Measurements from ENCODE around the gene NUDCD3.

The NUDCD3 gene

DNA sequence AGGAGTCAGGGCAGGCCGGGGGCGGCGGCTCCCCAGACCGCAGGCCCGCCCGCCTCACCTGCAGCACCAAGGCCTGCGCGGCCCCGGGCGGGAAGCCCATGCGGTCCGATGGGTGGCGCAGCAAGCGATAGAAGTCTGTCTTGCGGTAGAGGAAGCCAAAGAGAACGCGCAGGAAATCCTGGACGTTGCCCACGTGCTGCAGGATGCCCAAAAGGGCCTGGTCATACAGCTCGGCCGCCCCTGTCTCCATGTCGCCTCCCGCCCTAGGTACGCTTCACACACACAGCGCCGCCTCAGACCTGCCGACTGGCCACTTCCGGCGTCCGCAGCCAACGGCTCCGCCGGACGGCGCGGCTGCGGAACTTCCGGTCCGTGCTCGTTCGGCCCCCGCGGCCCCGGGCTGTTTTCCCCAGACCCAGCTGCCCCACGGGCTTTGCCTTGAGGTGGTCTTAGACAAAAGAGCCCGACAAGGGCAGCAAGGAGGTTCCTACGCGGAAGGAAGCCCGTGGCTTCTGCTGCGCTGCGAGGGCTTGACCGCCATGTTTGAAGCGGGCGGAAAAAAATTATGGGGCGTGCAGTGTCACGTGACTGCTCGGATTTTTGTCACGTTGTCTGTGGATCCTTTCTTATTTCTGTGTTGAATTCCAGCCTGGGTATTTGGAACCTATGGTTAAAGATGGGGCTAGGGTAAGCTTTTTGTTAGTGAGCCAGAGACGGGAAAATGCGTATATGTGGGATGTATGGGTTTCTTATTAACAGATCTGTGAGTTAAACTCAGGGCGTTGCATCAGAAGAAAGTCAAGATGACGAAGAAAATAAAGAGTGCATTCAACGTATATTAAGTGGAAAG is at the start of gene NUDCD3:
NUDCD3 (minus strand) TSS at position 308 of the 850 bp plus-strand sequence; CDS start at position 250, 58 bp downstream.
- peak; percentile 93 for DNase-seq

- DNase-seq = no peak
Measured at GRCh38 chr7:44539669-44540506, 49.4 kb upstream of the NUDCD3 start.

DNA sequence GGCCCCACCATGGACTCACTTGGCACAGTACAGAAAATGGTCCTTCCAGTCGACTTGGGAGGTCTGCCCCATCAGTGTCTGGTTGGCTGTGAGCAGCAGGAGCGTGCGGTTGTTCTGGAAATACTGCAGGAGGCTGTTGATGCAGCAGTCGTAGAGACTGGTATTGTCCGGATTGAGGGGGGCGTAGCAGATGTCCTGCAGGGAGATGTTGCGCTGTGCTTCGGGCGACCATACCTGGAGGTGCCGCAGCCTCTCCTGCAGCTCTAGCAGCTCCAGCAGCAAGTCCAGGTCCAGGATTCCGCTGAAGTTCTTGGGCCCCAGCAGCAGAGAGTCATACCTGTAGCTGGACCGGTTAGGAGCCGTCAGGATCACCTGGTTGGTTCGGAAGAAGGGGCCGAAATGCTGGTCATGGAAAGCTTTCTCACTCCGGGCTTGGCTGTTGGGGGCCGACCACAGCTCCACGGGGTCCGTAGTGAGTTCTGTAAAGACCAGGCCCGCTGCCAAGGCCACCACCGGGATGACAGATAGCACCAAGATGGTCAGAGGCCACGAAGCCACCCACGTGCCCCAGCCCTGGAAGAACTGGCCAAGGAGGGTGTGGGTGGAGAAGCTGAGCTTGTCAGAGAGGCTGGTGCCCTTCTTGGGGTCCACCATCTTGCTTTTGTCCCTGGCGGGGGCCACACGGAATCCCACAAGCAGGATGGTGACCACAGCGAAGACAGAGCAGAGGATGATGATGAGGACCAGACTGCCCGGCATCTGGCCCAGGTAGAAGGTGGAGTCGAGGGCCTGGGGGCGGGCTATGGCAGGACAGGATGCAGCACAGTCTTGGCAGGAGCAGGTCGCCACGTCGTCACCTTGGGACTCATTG is 48.6 kb upstream of the NUDCD3 start:
- no peak for DNase-seq

GRCh38 chr7:44538093-44538797 is 47.8 kb upstream of the NUDCD3 start:
- DNase-seq = no peak

GRCh38 chr7:44537442-44537841 is 47.0 kb upstream of the NUDCD3 start:
- no peak for DNase-seq

- no peak for DNase-seq
Measured at GRCh38 chr7:44536090-44536489, 45.6 kb upstream of the NUDCD3 start.

GRCh38 chr7:44535348-44536064 is 45.0 kb upstream of the NUDCD3 start:
- no peak for DNase-seq

DNA sequence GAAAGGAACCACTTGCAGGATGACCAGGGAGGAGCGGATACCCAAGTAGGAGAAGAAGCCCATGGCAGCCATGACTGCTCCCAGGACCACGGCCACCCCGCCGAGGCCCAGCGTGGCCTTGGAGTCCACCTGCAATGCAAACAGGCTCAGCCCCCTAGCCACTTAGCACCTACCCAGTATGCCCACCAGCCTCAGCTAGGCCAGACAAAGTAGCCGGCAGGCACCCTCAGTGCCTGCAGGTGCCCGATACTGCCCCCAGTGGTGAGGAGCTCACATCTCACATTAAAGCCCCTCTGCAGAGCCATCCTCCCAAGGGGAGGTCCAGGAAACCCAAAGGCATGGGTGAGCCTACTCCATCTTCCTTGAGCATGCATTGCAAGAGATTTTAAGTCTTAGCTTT is 44.0 kb upstream of the NUDCD3 start:
- peak; percentile 85 for DNase-seq

GRCh38 chr7:44534087-44534486 is 43.6 kb upstream of the NUDCD3 start:
- DNase-seq = no peak

GRCh38 chr7:44533301-44534055 is 43.0 kb upstream of the NUDCD3 start:
- no peak for DNase-seq

DNA sequence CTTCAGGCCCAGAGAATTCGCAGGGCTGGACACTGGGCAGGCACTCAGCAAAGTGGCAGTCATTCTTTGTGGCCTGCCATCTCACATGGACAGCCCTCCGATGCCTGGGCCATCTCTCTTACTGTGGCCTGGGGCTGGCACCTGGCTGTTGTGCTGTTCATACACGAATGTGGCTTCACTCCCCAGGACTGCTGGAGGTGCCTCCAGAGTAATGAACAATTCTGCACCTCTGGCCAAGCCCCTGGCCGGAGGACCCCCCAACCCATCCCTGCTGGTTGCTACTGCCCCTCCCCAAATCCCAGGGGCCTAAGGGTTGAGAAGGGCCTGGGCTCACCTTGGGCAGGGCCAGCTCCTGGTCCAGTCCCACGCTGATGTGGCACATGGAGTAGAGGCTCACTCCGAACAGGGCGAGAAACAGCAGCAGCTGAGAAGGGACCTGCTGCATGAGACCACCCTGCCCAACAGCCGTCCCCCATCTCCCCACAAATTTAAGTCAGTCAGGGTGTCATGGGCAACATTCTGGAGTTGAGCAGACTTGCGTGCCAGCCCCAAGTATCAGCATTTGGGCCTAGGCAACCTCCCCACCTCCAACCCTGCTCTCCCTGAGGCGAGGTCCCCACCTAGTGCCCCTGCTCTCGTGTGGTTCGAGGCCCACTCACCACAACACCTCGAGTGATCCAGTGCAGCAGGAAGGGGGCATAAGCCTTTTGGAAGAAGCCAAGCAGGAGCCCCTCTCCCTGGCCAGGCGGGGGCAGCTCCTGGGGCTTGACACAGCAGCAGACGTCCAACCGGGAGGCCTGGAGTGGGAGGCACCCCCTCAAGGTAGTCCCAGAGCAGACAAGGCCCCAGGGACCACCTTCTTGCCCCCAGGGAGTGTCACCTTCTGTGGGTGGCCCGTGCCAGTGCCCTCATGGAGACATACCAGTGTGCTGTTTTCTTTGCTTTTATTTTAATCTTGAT is 41.2 kb upstream of the NUDCD3 start:
- DNase-seq = no peak

DNA sequence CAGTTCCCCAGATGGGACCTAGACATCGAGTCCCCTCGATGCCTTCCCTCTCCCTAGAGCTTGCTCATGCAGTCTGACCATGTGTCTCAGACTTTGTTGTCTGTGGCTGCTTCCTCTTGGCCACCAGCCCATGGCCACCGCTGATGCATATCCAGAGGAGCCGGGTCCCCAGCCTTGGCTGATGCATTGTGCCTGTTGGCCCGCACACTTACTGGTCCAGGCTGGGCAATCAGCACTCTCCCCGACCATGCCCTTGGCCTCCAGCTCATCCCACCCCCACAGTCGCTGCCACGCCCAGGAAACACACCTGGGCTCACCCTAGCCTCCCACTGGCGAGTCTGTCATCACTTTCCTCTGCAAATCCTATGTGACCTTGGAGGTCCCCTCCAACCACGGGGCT is 40.5 kb upstream of the NUDCD3 start:
- peak; percentile 15 for DNase-seq

DNA sequence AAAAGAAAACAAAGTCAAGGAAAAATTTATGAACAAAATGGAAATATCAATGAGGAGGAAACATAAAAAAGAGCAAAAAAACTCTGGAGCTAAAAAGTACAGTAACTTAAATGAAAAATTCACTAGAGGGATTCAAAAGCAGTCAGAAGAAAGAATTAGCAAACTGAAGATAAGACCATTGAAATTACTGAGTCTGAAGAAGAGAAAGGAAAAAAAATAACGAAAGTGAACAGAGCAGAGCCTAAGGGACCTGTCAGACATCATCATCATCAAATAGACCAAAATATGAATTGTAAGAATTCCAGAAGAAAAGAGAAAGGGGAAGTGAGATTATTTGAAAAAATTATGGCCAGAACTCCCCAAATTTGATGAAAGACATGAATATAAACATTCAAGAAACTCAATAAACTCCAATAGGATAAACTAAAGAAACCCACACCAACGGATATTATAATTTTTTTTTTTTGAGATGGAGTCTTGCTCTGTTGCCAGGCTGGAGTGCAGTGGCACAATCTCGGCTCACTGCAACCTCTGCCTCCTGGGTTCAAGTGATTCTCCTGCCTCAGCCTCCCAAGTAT is 34.4 kb upstream of the NUDCD3 start:
- DNase-seq = no peak

GRCh38 chr7:44522315-44522714 is 31.9 kb upstream of the NUDCD3 start:
- no peak for DNase-seq

- no peak for DNase-seq
Measured at GRCh38 chr7:44521347-44522095, 31.1 kb upstream of the NUDCD3 start.

- DNase-seq = no peak
Measured at GRCh38 chr7:44520574-44520973, 30.1 kb upstream of the NUDCD3 start.

- no peak for DNase-seq
Measured at GRCh38 chr7:44519546-44519945, 29.1 kb upstream of the NUDCD3 start.

- DNase-seq = no peak
Measured at GRCh38 chr7:44518761-44519160, 28.3 kb upstream of the NUDCD3 start.
